Neuron (in vitro differentiated cells): ENCODE data around the gene MAP3K21.

Experiments
- H2AFZ ChIP-seq: one replicate; pipeline ENCODE4 v1.6.1; 2013; ENCODE audit warnings: low read depth, mild to moderate bottlenecking, inconsistent platforms, low read length, moderate library complexity
- H3K27me3 ChIP-seq: one replicate; pipeline ENCODE4 v1.6.1; 2013; ENCODE audit warnings: low read length; ENCODE audit not compliant: insufficient read depth
- H3K36me3 ChIP-seq: one replicate; pipeline ENCODE4 v1.6.1; 2013; ENCODE audit warnings: low read length; ENCODE audit not compliant: insufficient read depth
- H3K4me1 ChIP-seq: one replicate; pipeline ENCODE4 v1.6.1; 2013; ENCODE audit warnings: low read length; ENCODE audit not compliant: insufficient read depth
- H3K4me3 ChIP-seq: 2 replicates; pipeline ENCODE4 v1.5.1; 2013; ENCODE audit warnings: mild to moderate bottlenecking, low read length, moderate library complexity
- H3K9me3 ChIP-seq: one replicate; pipeline ENCODE4 v1.6.1; 2013; ENCODE audit warnings: low read length

MAP3K21 gene

GRCh38 chr1:233333086-233333485 lies 5.6 kb downstream of the MAP3K21 start:
- Histone ChIP-seq H3K36me3 (no peaks in the 10 kb centered on the region), H3K4me1 (peaks cover 8% of the 10 kb centered on the region), H2AFZ (no peak overlapping the region), H3K9me3 (no peaks in the 10 kb centered on the region), H3K4me3 (no peak overlapping the region), H3K27me3 (peaks cover 36% of the 10 kb centered on the region)

GRCh38 chr1:233334092-233334491 lies 6.6 kb downstream of the MAP3K21 start:
- Histone ChIP-seq H2AFZ (no peak overlapping the region), H3K4me1 (no peaks in the 10 kb centered on the region), H3K9me3 (no peaks in the 10 kb centered on the region), H3K27me3 (peaks cover 30% of the 10 kb centered on the region), H3K36me3 (no peaks in the 10 kb centered on the region), H3K4me3 (no peak overlapping the region)

- H3K4me3 ChIP-seq, result no peak overlapping the region
- peaks cover 9% of the 10 kb centered on the region for H3K4me1 ChIP-seq
- no peaks in the 10 kb centered on the region for H3K36me3 ChIP-seq
- H2AFZ ChIP-seq, result no peak overlapping the region
- no peaks in the 10 kb centered on the region for H3K9me3 ChIP-seq
- peaks cover 16% of the 10 kb centered on the region for H3K27me3 ChIP-seq
Observed at GRCh38 chr1:233336554-233337456, 9.3 kb downstream of the MAP3K21 start.

- Histone ChIP-seq H3K4me1 (peaks cover 9% of the 10 kb centered on the region), H3K9me3 (no peaks in the 10 kb centered on the region), H3K4me3 (no peak overlapping the region), H2AFZ (no peak overlapping the region), H3K27me3 (peaks cover 11% of the 10 kb centered on the region), H3K36me3 (no peaks in the 10 kb centered on the region)
Observed at GRCh38 chr1:233337505-233337904, 10.0 kb downstream of the MAP3K21 start.

- Histone ChIP-seq H3K36me3 (no peaks in the 10 kb centered on the region), H3K27me3 (peaks cover 9% of the 10 kb centered on the region), H3K4me3 (no peak overlapping the region), H3K4me1 (peaks cover 9% of the 10 kb centered on the region), H2AFZ (no peak overlapping the region), H3K9me3 (no peaks in the 10 kb centered on the region)
Observed at GRCh38 chr1:233338102-233338501, 10.6 kb downstream of the MAP3K21 start.

- Histone ChIP-seq H3K36me3 (no peaks in the 10 kb centered on the region), H3K27me3 (peaks cover 4% of the 10 kb centered on the region), H3K9me3 (no peaks in the 10 kb centered on the region), H2AFZ (no peak overlapping the region), H3K4me1 (peaks cover 9% of the 10 kb centered on the region), H3K4me3 (no peak overlapping the region)
Observed at GRCh38 chr1:233340031-233340555, 12.6 kb downstream of the MAP3K21 start.

GRCh38 chr1:233340966-233341516 lies 13.5 kb downstream of the MAP3K21 start:
- Histone ChIP-seq H3K36me3 (no peaks in the 10 kb centered on the region), H2AFZ (no peak overlapping the region), H3K4me1 (peaks cover 9% of the 10 kb centered on the region), H3K4me3 (no peak overlapping the region), H3K9me3 (no peaks in the 10 kb centered on the region), H3K27me3 (peaks cover 4% of the 10 kb centered on the region)

GRCh38 chr1:233342086-233342485 lies 14.6 kb downstream of the MAP3K21 start:
- H3K36me3 ChIP-seq, result no peaks in the 10 kb centered on the region
- H3K27me3 ChIP-seq, result peaks cover 4% of the 10 kb centered on the region
- H3K4me3 ChIP-seq, result no peak overlapping the region
- no peak overlapping the region for H2AFZ ChIP-seq
- H3K4me1 ChIP-seq, result peaks cover 9% of the 10 kb centered on the region
- no peaks in the 10 kb centered on the region for H3K9me3 ChIP-seq

- Histone ChIP-seq H3K27me3 (peaks cover 2% of the 10 kb centered on the region), H3K9me3 (no peaks in the 10 kb centered on the region), H3K4me3 (no peak overlapping the region), H3K36me3 (no peaks in the 10 kb centered on the region), H2AFZ (no peak overlapping the region), H3K4me1 (peaks cover 9% of the 10 kb centered on the region)
Observed at GRCh38 chr1:233343262-233343661, 15.7 kb downstream of the MAP3K21 start.

- Histone ChIP-seq H3K4me3 (no peak overlapping the region), H3K27me3 (no peaks in the 10 kb centered on the region), H3K36me3 (no peaks in the 10 kb centered on the region), H3K9me3 (no peaks in the 10 kb centered on the region), H3K4me1 (no peaks in the 10 kb centered on the region), H2AFZ (no peak overlapping the region)
Observed at GRCh38 chr1:233347338-233347737, 19.8 kb downstream of the MAP3K21 start.

- Histone ChIP-seq H3K36me3 (no peaks in the 10 kb centered on the region), H3K9me3 (no peaks in the 10 kb centered on the region), H3K4me3 (no peak overlapping the region), H2AFZ (no peak overlapping the region), H3K27me3 (no peaks in the 10 kb centered on the region), H3K4me1 (no peaks in the 10 kb centered on the region)
Observed at GRCh38 chr1:233349137-233349536, 21.6 kb downstream of the MAP3K21 start.

GRCh38 chr1:233354983-233355382 lies 27.5 kb downstream of the MAP3K21 start:
- no peaks in the 10 kb centered on the region for H3K27me3 ChIP-seq
- H2AFZ ChIP-seq, result no peak overlapping the region
- no peaks in the 10 kb centered on the region for H3K36me3 ChIP-seq
- H3K9me3 ChIP-seq, result no peaks in the 10 kb centered on the region
- no peaks in the 10 kb centered on the region for H3K4me1 ChIP-seq
- H3K4me3 ChIP-seq, result no peak overlapping the region

GRCh38 chr1:233355841-233356704 lies 28.5 kb downstream of the MAP3K21 start:
- Histone ChIP-seq H3K4me1 (no peaks in the 10 kb centered on the region), H3K9me3 (no peaks in the 10 kb centered on the region), H3K27me3 (peaks cover 4% of the 10 kb centered on the region), H3K36me3 (no peaks in the 10 kb centered on the region), H3K4me3 (no peak overlapping the region), H2AFZ (no peak overlapping the region)
